Left cardiac atrium (tissue), 4 donors: Measurements from ENCODE around the gene CCSER1. TPM values are rescaled to one million over a fixed set of nuclear protein-coding genes. Genes with fewer than 3 reads are reported as not detected.
"Not testable (repeated sequence)": the region's sequence is repeated elsewhere in the genome, so short reads cannot be mapped to it uniquely, and the experiment has no call there.

Experiments
- ATAC-seq, 2 donors: fragments of 200-7000 bp; cut with Tn5 transposase; one replicate each; pipeline ENCODE4 v1.9.1; 2020; ENCODE audit warnings: mild to moderate bottlenecking in 2 of 2, moderate library complexity in 2 of 2
- DNase-seq: peaks from one replicate; pipeline ENCODE4 v3.0.0-alpha.2; 2020
- intact Hi-C, 2 donors: fragments of 100-400 bp; cut with DNase I; formaldehyde crosslinking; loops; one replicate each; pipeline versions ENCODE4 v1.14.1 to v1.15.1; 2022 to 2023
- total RNA-seq, 2 donors: library from RNA; stranded (reverse); fragmentation: NEBNext Ultra II Directional; extraction: Animal tissue kit (Norgen Biotek cat#: 25700); gene quantifications; one replicate each; pipeline ENCODE4 v1.2.1, GENCODE V29; 2021
- donor health status: DM: no; HTN: yes; CAD: no.
- donor health status: DM: no; HTN: yes; CAD: no; lungs with severe emphysema.
- donor health status: DM: yes; HTN: yes; CAD: no.
- donor health status: Dilated cardiomyopathy.

Gene CCSER1
- total RNA-seq, 2 donors from 2014 or later: 9.6 to 12.3 TPM

GRCh38 chr4:91427171-91427570, 1300.0 kb downstream of the CCSER1 start:
- intact Hi-C loops: no loop called here
- ATAC-seq (no peak), DNase-seq (no peak)

- ATAC-seq (no peak), DNase-seq (no peak)
- intact Hi-C loops: no loop called here
Observed at GRCh38 chr4:91434631-91435030, 1307.4 kb downstream of the CCSER1 start.

DNA sequence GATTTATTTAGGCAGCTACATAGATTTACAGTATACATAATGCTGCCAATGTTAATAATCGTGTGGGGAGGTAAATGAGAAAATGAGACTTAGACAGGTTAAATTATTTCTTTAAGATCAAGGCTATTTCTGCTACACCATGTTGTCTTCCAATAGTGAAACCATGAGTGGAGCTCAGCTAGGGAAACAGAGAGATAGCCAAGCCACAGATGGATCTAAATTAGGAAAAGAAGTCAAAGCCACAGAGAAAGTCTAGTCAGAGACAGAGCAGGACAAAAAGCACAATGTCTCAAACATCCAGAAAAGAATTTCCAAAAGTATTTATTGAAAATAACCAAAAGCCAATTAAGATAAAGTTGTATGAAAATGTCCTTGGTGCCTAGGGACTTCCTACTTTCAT, 1309.4 kb downstream of the CCSER1 start:
- intact Hi-C loops: no loop called here
- no peak for DNase-seq
- no peak for ATAC-seq

- intact Hi-C loops: no loop called here
- ATAC-seq (no peak), DNase-seq (no peak)
Observed at GRCh38 chr4:91447168-91447567, 1320.0 kb downstream of the CCSER1 start.

DNA sequence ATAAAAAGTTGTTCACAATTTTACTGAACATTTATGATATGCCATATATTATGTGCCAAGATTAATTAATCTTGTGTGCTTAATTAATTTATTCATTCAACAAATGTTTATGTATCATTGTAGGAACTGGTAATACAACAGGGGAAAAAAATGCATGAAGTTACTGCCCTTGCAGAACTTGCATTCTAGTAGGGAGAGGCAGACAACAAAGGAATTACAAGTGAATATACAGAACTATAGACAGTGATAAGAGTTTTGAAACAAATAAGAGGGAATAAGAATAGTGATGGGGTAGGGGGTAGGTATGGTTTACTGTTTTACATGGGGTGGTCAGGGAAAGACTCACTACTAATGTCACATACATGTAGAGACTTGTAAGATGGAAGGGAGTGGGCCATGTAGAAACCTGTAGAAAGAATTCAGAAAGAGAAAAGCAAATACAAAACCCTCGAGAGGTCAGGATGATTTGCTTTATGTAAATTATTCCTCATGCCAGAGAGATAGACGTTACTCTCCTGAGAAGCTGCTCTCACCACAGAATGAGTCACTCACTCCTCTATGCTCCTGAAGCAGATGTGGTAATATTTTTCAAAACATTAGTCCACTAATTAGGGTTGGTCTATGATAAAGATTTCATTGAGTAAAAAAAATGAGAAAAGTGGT, 1321.6 kb downstream of the CCSER1 start:
- intact Hi-C loops: no loop called here
- ATAC-seq (no peak), DNase-seq (no peak)

DNA sequence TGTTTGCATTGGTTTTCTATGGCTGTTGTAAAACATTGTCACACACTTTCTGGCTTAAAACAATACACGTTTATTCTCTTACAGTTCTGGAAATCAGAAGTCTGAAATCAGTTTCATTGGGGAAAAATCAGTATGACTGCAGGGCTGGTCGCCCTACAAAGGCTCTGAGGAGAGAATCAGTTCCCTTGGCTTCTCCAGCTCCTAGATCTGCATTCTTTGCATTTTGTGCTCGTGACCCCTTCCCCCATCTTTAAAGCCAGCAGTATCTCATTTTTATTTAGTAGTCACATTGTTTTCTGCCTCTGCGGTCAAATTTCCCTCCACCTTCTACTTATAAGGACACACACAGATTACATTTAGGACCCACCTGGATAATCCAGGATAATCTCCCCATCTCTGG, 1326.9 kb downstream of the CCSER1 start:
- no peak for DNase-seq
- ATAC-seq: no peak
- intact Hi-C loops: no loop called here

- ATAC-seq, intact Hi-C loops, DNase-seq: not testable (repeated sequence)
Observed at GRCh38 chr4:91462566-91462965, 1335.4 kb downstream of the CCSER1 start.

GRCh38 chr4:91470671-91471070, 1343.5 kb downstream of the CCSER1 start:
- no peak for DNase-seq
- ATAC-seq: no peak
- intact Hi-C loops: no loop called here

- ATAC-seq (no peak), DNase-seq (no peak)
- intact Hi-C loops: no loop called here
Observed at GRCh38 chr4:91471280-91471679, 1344.1 kb downstream of the CCSER1 start.

DNA sequence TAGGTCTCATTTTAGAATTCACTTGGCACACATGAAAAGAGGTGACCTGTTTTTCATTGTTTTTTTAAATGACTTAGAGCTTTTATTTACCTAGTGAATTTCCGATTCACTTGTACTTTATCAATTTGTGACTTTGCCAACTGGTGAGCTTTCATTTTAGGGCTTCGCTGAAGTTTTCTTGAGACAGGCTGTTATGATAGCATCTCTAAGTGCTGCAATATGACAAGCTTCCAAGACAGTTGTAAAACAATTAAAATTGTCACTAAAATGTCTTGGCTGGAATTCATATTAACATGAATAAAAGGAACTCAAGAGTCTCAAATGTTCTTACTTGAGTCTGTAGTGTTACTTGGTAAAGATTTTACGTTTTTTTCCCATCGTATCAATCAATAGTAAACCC, 1344.9 kb downstream of the CCSER1 start:
- intact Hi-C loops: no loop called here
- ATAC-seq: no peak

DNA sequence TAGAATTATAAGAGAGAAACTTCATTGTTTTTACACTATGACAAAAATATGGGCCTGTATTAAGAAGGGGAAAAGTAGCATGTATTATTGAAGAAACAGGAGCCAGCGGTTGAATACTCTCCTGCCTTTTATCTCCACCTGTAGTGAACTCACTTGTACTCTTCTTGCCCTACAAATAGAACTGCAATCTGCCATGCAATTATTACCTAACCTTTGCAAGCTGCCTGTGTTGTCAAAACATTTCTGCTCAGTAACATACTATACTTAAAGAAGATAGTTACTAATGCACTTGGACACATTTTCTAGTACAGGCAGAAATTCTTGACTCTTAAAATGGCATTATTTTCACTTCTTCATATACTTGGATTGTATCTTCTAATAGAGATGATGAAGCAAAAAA, 1358.2 kb downstream of the CCSER1 start:
- DNase-seq (no peak), ATAC-seq (no peak)
- intact Hi-C loops: no loop called here

More for the DNA sequence above, 1344.9 kb downstream of the CCSER1 start:
- no peak for DNase-seq

DNA sequence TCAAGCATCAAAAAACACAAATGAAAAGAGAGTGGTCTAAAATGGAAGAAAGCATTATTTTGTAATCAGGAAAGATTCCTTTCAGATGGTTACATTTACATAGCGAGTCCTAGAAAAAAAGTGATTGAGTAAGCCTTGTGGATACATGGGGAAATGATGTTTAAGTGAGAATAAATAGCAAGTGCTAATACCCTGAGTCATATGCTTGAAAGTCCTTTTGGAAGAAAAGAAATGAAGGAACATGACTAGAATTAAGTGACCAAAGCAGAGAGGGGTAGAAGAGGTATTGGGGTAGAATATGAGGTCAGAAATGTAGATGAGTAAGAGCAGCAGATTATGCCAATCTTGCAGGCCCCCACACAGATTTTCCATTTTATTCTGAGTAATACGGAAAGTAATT, 1361.8 kb downstream of the CCSER1 start:
- DNase-seq (no peak), ATAC-seq (no peak)
- intact Hi-C loops: no loop called here

GRCh38 chr4:91497892-91498291, 1370.7 kb downstream of the CCSER1 start:
- DNase-seq: no peak
- ATAC-seq: no peak
- intact Hi-C loops: no loop called here

DNA sequence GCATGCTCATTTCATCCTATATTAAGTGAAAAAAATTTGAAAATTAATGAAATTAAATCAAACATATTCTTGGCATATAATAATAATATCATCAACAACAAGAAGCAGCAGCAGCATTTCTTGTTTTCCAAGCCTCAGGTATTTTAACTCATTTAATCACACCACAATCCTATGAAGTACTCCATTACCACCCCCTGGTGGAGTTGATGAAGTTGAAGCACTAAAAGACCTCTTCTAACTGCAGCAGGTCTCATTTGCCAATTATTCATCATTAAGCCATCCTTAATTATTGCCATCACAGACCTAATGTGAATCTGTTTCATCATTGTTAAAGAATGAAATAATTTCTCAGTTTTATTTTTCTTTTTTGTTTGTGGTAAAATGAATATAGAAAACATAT, 1375.2 kb downstream of the CCSER1 start:
- intact Hi-C loops: no loop called here
- DNase-seq: no peak
- ATAC-seq: no peak

- intact Hi-C loops: no loop called here
- ATAC-seq (no peak), DNase-seq (no peak)
Observed at GRCh38 chr4:91513326-91513725, 1386.1 kb downstream of the CCSER1 start.

GRCh38 chr4:91519155-91519554, 1392.0 kb downstream of the CCSER1 start:
- DNase-seq (no peak), ATAC-seq (no peak)
- intact Hi-C loops: no loop called here

GRCh38 chr4:91525621-91526020, 1398.4 kb downstream of the CCSER1 start:
- intact Hi-C loops: no loop called here
- DNase-seq (no peak), ATAC-seq (no peak)

DNA sequence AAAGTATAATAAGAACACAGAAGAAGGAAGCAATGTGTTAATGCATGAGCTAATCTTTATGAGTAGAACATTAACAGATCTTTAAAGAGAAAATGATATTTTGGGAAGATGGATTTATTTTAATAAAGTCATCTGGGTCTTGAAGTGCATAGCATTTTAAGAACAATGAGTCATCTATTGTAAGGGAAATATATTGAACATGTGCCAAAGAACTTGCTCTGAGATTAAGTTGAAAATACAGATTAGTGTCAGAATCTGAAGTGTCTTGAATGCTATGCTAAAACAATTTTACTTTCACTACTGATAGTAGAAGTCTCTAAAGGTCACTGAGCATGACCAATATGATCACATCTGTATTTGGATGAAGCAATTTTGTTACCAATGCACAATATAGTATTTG, 1399.9 kb downstream of the CCSER1 start:
- ATAC-seq (no peak), DNase-seq (no peak)
- intact Hi-C loops: no loop called here

DNA sequence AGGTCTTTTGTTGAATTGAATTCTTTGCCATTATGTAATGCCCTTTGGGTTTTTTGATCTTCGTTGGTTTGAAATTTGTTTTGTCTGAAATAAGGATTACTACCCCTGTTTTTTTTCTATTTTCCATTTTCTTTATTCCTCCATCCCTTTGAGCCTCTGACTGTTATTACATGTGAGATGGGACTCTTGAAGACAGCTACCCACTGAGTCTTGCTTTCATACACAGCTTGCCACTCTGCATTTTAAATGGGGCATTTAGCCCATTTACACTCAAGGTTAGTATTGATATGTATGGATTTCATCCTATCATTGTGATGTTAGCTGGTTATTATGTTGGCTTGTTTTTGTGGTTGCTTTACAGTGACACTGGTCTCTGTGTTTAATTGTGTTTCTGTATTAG, 1440.4 kb downstream of the CCSER1 start:
- ATAC-seq: no peak
- DNase-seq: no peak
- intact Hi-C loops: no loop called here

DNA sequence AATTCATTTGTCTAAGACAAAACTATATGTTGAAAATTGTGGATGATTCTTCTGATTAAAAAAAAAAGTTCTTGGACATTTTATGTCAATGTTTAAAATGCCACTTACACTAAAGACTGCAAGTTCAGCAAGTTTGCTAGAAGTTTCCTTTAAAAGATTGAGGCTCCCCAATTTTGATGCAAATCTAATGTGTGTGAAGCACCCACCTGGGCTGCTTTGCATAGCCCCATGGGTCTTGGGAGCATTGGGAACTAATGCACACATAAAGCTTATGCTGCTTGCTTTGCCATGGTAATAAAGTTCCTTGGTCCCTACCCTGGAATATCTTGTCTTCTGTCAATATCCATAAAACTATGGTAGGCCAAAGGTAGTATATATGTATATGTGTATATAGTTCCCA, 1450.7 kb downstream of the CCSER1 start:
- intact Hi-C loops: no loop called here
- ATAC-seq (no peak), DNase-seq (no peak)

DNA sequence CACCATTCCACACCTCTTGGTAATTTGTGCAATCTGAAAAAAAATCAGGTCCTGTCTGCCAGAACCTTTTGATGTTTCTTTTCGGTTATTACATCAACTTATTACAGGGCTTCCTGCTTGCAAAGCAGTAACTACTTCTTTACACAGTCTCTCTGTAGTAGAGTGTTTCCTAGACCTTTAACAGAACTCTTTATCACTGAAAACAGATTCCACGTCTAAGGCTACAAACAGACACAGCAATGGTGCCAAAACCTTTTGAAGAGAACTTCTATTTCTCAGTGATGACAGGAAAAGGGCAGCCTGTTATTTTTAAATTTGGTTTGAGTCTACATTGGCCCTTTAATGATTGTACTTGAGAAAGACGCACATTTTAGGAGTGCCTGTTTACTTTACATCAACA, 1463.1 kb downstream of the CCSER1 start:
- no peak for DNase-seq
- intact Hi-C loops: no loop called here
- no peak for ATAC-seq

DNA sequence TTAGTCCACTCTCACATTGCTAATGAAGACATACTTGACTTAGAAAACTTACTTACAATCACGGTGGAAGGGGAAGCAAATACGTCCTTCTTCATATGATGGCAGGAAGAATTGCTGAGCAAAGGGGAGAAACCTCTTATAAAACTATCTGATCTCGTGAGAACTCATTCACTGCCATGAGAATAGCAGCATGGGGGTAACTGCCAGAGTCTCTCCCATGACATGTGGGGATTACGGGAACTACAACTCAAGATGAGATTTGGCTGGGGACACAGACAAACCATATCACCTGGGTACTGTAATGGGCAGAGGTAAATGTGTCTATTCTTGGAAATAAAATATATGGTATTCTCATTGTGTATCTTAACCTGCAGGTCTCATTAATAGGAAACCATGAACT, 1464.9 kb downstream of the CCSER1 start:
- DNase-seq (no peak), ATAC-seq (no peak)
- intact Hi-C loops: no loop called here
